Activated CD8-positive, alpha-beta T cell treated with anti-CD3 and anti-CD28 coated beads for 36 hours (primary cell): ENCODE results near the gene CDC25A. TPM values are rescaled to one million over a fixed set of nuclear protein-coding genes. Genes with fewer than 3 reads are reported as not detected.

ENCODE experiments used
- ATAC-seq: fragments of 200-7000 bp; cut with Tn5 transposase; one replicate; pipeline ENCODE4 v1.10.0; 2021; ENCODE audit warnings: mild to moderate bottlenecking, moderate library complexity
- CTCF ChIA-PET: fragments of 350-600 bp; sonication (Branson Sonifier 250); formaldehyde crosslinking; loops from one replicate; lab custom pipeline; 2021; ENCODE audit warnings: antibody characterized with exemption; lab: Charles Lee
- POLR2A ChIA-PET: fragments of 350-600 bp; sonication (Branson Sonifier 250); formaldehyde crosslinking; loops from one replicate; lab custom pipeline; 2021; ENCODE audit warnings: antibody characterized with exemption; lab: Charles Lee
- DNase-seq: peaks from one replicate; pipeline ENCODE4 v3.0.0-alpha.2; 2020
- H3K27ac Mint-ChIP-seq: one replicate; pipeline ENCODE4 v1.8.0; 2021; ENCODE audit warnings: mild to moderate bottlenecking, mixed read lengths
- H3K27me3 Mint-ChIP-seq: one replicate; pipeline ENCODE4 v1.8.0; 2021; ENCODE audit warnings: mixed read lengths
- H3K36me3 Mint-ChIP-seq: one replicate; pipeline ENCODE4 v1.8.0; 2021; ENCODE audit warnings: low read depth, mixed read lengths
- H3K4me1 Mint-ChIP-seq: one replicate; pipeline ENCODE4 v1.8.0; 2021; ENCODE audit warnings: low read depth, mixed read lengths
- H3K4me3 Mint-ChIP-seq: one replicate; pipeline ENCODE4 v1.8.0; 2021; ENCODE audit warnings: mild to moderate bottlenecking, moderate library complexity, mixed read lengths
- H3K9me3 Mint-ChIP-seq: one replicate; pipeline ENCODE4 v1.8.0; 2021; ENCODE audit warnings: mixed read lengths
- CTCF ChIP-seq: fragments of 200-600 bp; IDR thresholded peaks from one replicate; pipeline ENCODE4 v1.8.0; 2022; ENCODE audit warnings: antibody characterized with exemption, mild to moderate bottlenecking
- intact Hi-C: fragments of 100-400 bp; cut with micrococcal nuclease; formaldehyde crosslinking; loops from one replicate; pipeline ENCODE4 v1.10.0; 2022
- total RNA-seq, 2 experiments: library from RNA; stranded (reverse); gene quantifications; one replicate each; pipeline ENCODE4 v1.2.3, GENCODE V29; 2021

Gene CDC25A
- total RNA-seq, 2 experiments from 2014 or later, result 34.1 to 38.4 TPM

- Mint-ChIP-seq H3K4me3 (no peak overlapping the region), H3K27me3 (no peaks in the 10 kb centered on the region), H3K4me1 (no peaks in the 10 kb centered on the region), H3K27ac (no peak overlapping the region), H3K9me3 (no peaks in the 10 kb centered on the region), H3K36me3 (no peaks in the 10 kb centered on the region)
- ATAC-seq (no peak), DNase-seq (no peak)
- ChIA-PET CTCF (no interaction called here), POLR2A (interaction anchor here (0.6 kb wide), 1 partner anchor 39 kb away, joined by 3 read pairs; no protein-coding TSS in a partner anchor)
- intact Hi-C loops, result no loop called here
- TF ChIP-seq CTCF, result no peak
Measured at GRCh38 chr3:48128774-48129173, 59.4 kb downstream of the CDC25A start.

GRCh38 chr3:48125886-48126622 is 62.2 kb downstream of the CDC25A start:
- ATAC-seq, result no peak
- no peak for TF ChIP-seq CTCF
- no peak for DNase-seq
- Mint-ChIP-seq H3K27ac (no peak overlapping the region), H3K27me3 (no peaks in the 10 kb centered on the region), H3K4me1 (no peaks in the 10 kb centered on the region), H3K4me3 (no peak overlapping the region), H3K36me3 (no peaks in the 10 kb centered on the region), H3K9me3 (no peaks in the 10 kb centered on the region)
- intact Hi-C loops, result no loop called here
- ChIA-PET POLR2A (interaction anchor here (1.3 kb wide), 1 partner anchor 27 kb away, joined by 5 read pairs; no protein-coding TSS in a partner anchor), CTCF (no interaction called here)

- TF ChIP-seq CTCF, result no peak
- Mint-ChIP-seq H3K36me3 (no peaks in the 10 kb centered on the region), H3K4me1 (no peaks in the 10 kb centered on the region), H3K27ac (no peak overlapping the region), H3K27me3 (no peaks in the 10 kb centered on the region), H3K4me3 (no peak overlapping the region), H3K9me3 (no peaks in the 10 kb centered on the region)
- intact Hi-C loops, result no loop called here
- POLR2A ChIA-PET, result interaction anchor here (1.3 kb wide), 1 partner anchor 28 kb away, joined by 5 read pairs; no protein-coding TSS in a partner anchor
- CTCF ChIA-PET, result no interaction called here
- DNase-seq (no peak), ATAC-seq (no peak)
Measured at GRCh38 chr3:48125013-48125705, 63.1 kb downstream of the CDC25A start.

GRCh38 chr3:48123346-48123745 is 64.9 kb downstream of the CDC25A start:
- DNase-seq, result no peak
- ChIA-PET CTCF (no interaction called here), POLR2A (interaction anchor here (1.1 to 1.8 kb wide), 3 partner anchors 12 to 87 kb away, joined by 3 to 5 read pairs (median 3); no protein-coding TSS in a partner anchor)
- no peak for ATAC-seq
- no peaks in the 10 kb centered on the region for H3K9me3 Mint-ChIP-seq
- intact Hi-C loops, result no loop called here
- no peak for TF ChIP-seq CTCF
- no peak overlapping the region for H3K27ac Mint-ChIP-seq
- H3K36me3 Mint-ChIP-seq, result no peaks in the 10 kb centered on the region
- no peaks in the 10 kb centered on the region for H3K27me3 Mint-ChIP-seq
- no peaks in the 10 kb centered on the region for H3K4me1 Mint-ChIP-seq
- H3K4me3 Mint-ChIP-seq, result no peak overlapping the region

GRCh38 chr3:48122504-48122903 is 65.7 kb downstream of the CDC25A start:
- H3K9me3 Mint-ChIP-seq, result no peaks in the 10 kb centered on the region
- DNase-seq (no peak), ATAC-seq (no peak)
- H3K36me3 Mint-ChIP-seq, result no peaks in the 10 kb centered on the region
- intact Hi-C loops, result no loop called here
- POLR2A ChIA-PET, result interaction anchor here (0.5 to 1.8 kb wide), 2 partner anchors 13 to 118 kb away, joined by 3 to 5 read pairs; no protein-coding TSS in a partner anchor
- no peak for TF ChIP-seq CTCF
- H3K27ac Mint-ChIP-seq, result no peak overlapping the region
- CTCF ChIA-PET, result no interaction called here
- H3K27me3 Mint-ChIP-seq, result no peaks in the 10 kb centered on the region
- H3K4me1 Mint-ChIP-seq, result no peaks in the 10 kb centered on the region
- H3K4me3 Mint-ChIP-seq, result no peak overlapping the region
